Endothelial cell (in vitro differentiated cells): ENCODE data around the gene RAPGEF3. TPM values are rescaled to one million over a fixed set of nuclear protein-coding genes. Genes with fewer than 3 reads are reported as not detected.

Source experiments
- DNase-seq: peaks from one replicate; pipeline ENCODE4 v3.0.0; 2021; ENCODE audit warnings: low spot score
- H3K27ac Mint-ChIP-seq: one replicate; pipeline ENCODE4 v1.8.0; 2021; ENCODE audit warnings: mixed read lengths, inconsistent platforms; ENCODE audit not compliant: unreplicated experiment
- H3K27me3 Mint-ChIP-seq: one replicate; pipeline ENCODE4 v1.8.0; 2021; ENCODE audit warnings: mild to moderate bottlenecking, moderate library complexity, mixed read lengths, inconsistent platforms; ENCODE audit not compliant: unreplicated experiment
- H3K36me3 Mint-ChIP-seq: one replicate; pipeline ENCODE4 v1.8.0; 2021; ENCODE audit warnings: mild to moderate bottlenecking, low read depth, mixed read lengths, inconsistent platforms; ENCODE audit not compliant: unreplicated experiment
- H3K4me1 Mint-ChIP-seq: one replicate; pipeline ENCODE4 v1.8.0; 2021; ENCODE audit warnings: mild to moderate bottlenecking, mixed read lengths, inconsistent platforms; ENCODE audit not compliant: unreplicated experiment
- H3K4me3 Mint-ChIP-seq: one replicate; pipeline ENCODE4 v1.8.0; 2021; ENCODE audit warnings: mild to moderate bottlenecking, mixed read lengths, inconsistent platforms; ENCODE audit not compliant: unreplicated experiment
- H3K9me3 Mint-ChIP-seq: one replicate; pipeline ENCODE4 v1.8.0; 2021; ENCODE audit warnings: mixed read lengths, inconsistent platforms; ENCODE audit not compliant: unreplicated experiment
- CTCF ChIP-seq: fragments of 200-600 bp; sonication (generic); IDR thresholded peaks from one replicate; pipeline ENCODE4 v1.5.0; 2021; ENCODE audit warnings: antibody characterized with exemption; ENCODE audit not compliant: unreplicated experiment
- total RNA-seq: library from RNA; stranded (reverse); fragmentation: NEBNext Ultra II Directional; extraction: Animal tissue kit (Norgen Biotek cat#: 25700); gene quantifications from one replicate; pipeline ENCODE4 v1.2.1, GENCODE V29; 2021; ENCODE audit not compliant: unreplicated experiment

The RAPGEF3 gene
- total RNA-seq, 1 donor from 2014 or later = 81.5 TPM

- H3K4me3 Mint-ChIP-seq = peak overlapping the region; percentile 86
- peaks cover 22% of the 10 kb centered on the region for H3K4me1 Mint-ChIP-seq
- no peaks in the 10 kb centered on the region for H3K9me3 Mint-ChIP-seq
- peaks cover 40% of the 10 kb centered on the region for H3K27me3 Mint-ChIP-seq
- H3K27ac Mint-ChIP-seq = peak overlapping the region; percentile 92
- DNase-seq = no peak
- H3K36me3 Mint-ChIP-seq = peaks cover 49% of the 10 kb centered on the region
- TF ChIP-seq CTCF = no peak
Measured at GRCh38 chr12:47783024-47783755, 24.5 kb upstream of the RAPGEF3 start.

- Mint-ChIP-seq H3K4me3 (peak overlapping the region; percentile 86), H3K36me3 (peaks cover 45% of the 10 kb centered on the region), H3K9me3 (no peaks in the 10 kb centered on the region), H3K4me1 (peaks cover 30% of the 10 kb centered on the region), H3K27me3 (peaks cover 45% of the 10 kb centered on the region), H3K27ac (peak overlapping the region; percentile 92)
- TF ChIP-seq CTCF = no peak
- no peak for DNase-seq
Measured at GRCh38 chr12:47782372-47782770, 23.7 kb upstream of the RAPGEF3 start.

- Mint-ChIP-seq H3K27me3 (peaks cover 45% of the 10 kb centered on the region), H3K4me3 (peak overlapping the region; percentile 56), H3K9me3 (no peaks in the 10 kb centered on the region), H3K27ac (peak overlapping the region; percentile 81), H3K36me3 (peaks cover 39% of the 10 kb centered on the region), H3K4me1 (peaks cover 36% of the 10 kb centered on the region)
- TF ChIP-seq CTCF = no peak
- no peak for DNase-seq
Measured at GRCh38 chr12:47781479-47782371, 23.0 kb upstream of the RAPGEF3 start.

- H3K27me3 Mint-ChIP-seq = peaks cover 48% of the 10 kb centered on the region
- H3K4me1 Mint-ChIP-seq = peaks cover 51% of the 10 kb centered on the region
- no peak for DNase-seq
- no peaks in the 10 kb centered on the region for H3K9me3 Mint-ChIP-seq
- no peak overlapping the region for H3K4me3 Mint-ChIP-seq
- TF ChIP-seq CTCF = no peak
- H3K36me3 Mint-ChIP-seq = peaks cover 34% of the 10 kb centered on the region
- no peak overlapping the region for H3K27ac Mint-ChIP-seq
Measured at GRCh38 chr12:47779943-47780504, 21.3 kb upstream of the RAPGEF3 start.
